ENCODE results near the gene MIEF2. TPM values are rescaled to one million over a fixed set of nuclear protein-coding genes. Genes with fewer than 3 reads are reported as not detected.

MIEF2 gene
- total RNA-seq, 1 donor from 2014 or later: 38.0 TPM

DNA sequence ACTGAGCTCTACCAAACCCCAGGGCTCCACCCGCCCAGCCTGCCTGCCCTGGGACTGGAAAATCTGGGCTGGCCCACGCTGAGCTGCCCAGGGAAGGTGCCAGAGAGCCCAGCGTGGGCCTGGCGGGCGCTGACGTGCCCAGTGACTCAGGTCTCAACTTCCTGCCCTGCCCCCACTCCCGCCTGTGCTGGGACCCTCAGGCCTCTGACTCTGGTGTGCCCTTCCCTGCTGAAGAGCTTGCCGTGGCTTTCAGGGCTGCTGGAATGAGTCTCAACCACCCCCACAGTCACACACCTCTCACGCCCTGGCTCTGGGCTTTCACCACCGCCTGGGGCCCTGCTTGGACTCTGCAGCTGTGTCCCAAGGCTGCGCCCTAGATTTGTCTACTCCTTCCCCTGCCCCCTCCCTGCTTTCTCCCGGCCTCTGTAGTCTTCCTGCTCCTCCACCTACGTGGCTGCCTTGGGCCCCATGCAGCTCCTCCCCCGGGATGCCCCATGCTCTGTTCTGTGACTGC, 24.7 kb upstream of the MIEF2 start:
- peak; percentile 85 for DNase-seq (ENCODE audit: low read depth)

DNA sequence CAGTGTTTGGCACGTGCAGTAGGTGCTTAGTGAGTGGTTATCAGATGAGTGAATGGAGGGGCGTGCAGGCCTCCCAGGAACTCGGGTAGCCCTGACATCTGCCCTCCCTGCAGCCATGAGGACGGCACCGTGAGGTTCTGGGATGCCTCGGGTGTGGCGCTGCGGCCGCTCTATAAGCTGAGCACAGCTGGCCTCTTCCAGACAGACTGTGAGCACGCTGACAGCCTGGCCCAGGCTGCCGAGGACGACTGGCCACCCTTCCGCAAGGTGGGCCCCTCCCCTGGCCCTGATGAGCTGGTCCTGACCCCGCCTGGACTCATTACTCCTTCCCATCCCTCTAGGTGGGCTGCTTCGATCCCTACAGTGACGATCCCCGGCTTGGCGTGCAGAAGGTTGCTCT, 24.0 kb upstream of the MIEF2 start:
- DNase-seq (ENCODE audit: low read depth): no peak

DNA sequence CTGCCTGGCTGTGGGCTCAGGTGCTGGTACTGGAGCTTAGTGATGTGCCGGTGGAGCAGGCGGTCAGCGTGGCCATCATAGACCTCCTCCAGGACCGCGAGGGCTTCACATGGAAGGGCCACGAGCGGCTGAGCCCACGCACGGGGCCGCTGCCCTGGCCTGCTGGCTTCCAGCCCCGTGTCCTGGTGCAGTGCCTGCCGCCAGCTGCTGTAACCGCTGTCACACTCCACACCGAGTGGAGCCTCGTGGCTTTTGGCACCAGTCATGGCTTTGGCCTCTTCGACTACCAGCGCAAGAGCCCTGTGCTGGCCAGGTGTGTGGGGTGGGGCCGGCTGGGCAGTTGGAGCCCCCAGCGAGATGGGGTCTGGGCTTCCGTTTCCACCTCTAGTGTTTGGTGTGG, 23.0 kb upstream of the MIEF2 start:
- DNase-seq (ENCODE audit: low read depth): no peak

DNA sequence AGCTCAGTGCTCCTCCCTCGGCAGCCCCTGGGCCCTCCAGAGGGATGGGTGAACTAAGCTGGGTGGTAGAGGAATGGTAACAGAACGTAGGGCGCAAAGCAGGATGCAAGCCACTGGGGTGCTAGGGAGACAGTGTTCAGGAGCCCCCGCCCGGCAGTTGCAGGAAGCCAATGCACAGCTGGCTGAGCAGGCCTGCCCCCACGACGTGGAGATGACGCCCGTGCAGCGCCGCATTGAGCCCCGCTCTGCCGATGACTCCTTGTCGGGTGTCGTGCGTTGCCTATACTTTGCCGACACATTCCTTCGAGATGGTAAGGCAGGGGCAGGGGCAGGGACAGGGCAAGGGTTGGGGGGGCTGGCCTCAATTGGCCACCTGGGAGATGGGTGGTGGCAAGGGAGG, 22.2 kb upstream of the MIEF2 start:
- no peak for DNase-seq (ENCODE audit: low read depth)

DNA sequence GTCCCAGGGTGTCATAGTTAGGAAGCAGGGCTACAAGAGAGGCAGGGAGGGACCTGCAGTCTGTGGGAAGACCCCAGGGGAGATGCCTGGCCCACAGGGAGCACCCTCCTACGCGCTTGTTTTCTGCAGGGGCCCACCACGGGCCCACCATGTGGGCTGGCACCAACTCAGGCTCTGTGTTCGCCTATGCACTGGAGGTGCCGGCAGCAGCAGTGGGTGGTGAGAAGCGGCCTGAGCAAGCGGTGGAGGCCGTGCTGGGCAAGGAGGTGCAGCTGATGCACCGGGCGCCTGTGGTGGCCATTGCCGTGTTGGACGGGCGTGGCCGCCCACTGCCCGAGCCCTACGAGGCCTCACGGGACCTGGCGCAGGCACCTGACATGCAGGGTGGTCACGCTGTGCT, 20.0 kb upstream of the MIEF2 start:
- no peak for DNase-seq (ENCODE audit: low read depth)

DNA sequence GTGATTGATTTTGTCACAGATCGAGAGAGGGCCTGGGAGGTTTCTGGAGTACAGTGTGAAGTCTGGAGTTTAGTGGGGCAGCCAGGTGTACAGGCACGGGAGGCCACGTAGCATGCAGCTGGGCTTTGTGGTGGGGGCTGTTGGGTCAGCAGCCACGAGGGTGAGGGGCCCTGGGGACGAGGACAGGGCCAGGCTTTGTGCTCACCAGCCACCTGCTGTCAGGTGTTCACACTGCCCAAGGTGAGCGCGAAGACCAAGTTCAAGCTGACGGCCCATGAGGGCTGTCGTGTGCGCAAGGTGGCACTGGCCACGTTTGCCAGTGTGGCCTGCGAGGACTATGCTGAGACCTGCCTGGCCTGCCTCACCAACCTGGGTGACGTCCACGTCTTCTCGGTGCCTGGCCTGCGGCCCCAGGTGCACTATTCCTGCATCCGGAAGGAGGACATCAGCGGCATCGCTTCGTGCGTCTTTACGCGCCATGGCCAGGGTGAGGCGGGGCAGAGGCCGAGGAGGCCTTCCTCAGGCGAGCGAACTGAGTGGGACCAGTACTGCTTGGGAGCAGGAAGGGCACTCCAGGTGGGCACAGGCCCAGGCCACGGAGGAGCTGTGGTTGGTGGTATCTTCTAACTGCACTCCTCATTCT, 19.1 kb upstream of the MIEF2 start:
- no peak for DNase-seq (ENCODE audit: low read depth)

DNA sequence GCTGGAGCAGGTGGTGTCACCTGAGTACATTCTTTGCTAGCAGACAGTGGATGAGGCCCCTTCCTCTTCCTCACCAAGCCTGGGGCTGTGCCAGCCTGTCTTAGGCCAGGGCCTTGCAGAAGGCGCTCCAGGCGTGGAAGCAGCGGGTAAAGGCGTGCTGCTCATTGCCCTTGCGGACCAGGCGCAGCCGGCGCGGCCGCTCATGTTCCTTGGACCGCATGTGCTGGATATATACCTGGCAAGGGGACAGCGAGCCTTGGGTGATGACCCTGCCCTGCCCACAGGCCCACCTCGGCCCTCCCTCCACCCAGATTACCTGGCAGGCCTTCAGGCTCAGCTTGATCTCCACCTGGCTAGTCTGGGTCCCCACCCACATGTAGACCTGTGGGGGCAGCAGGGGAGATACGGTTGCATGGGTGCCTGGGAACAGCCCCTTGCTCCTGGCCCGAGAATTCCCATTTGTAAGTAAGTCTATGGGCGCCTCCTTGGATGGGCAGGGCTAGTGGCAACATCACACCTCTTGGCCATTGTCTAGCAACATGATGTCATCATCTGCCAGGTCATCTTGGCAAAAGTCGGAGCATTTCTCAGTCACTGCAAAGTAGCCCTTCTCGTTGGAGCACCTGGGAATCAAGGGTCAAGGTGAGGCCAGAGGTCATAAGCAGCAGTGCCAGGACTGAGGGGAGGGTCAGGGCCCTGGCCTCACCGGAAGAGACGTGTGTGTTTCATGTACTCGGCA, 15.3 kb upstream of the MIEF2 start:
- no peak for DNase-seq (ENCODE audit: low read depth)

DNA sequence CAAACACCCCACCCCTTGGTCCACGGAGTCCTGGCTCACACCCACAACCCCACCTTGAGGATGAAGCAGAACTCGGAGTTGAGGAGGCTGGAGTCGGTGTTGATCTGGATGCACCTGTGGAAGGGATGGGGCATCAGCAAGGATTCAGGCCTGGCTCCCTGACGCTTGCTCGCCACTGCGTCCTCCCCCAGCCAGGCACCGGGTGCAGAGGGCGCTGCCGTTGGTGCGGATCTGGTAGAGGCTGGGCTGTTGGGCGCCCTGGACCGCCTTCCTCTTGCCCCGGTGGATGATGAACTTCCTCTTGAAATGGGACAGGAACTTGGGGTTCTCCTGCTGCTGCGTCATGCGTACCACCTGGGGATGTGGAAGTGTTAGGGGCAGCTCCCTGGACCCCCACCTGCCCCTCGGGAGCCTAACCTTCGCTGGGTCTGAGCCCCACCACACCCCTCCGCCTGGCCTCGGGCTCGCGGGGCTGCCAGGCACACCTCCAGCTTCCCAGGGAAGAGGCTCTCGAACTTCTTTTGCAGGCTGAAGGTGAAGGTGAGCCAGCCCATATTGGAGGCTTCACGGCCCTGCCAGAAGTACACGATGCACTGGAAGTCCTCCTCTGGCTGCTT, 14.2 kb upstream of the MIEF2 start:
- DNase-seq (ENCODE audit: low read depth): no peak

DNA sequence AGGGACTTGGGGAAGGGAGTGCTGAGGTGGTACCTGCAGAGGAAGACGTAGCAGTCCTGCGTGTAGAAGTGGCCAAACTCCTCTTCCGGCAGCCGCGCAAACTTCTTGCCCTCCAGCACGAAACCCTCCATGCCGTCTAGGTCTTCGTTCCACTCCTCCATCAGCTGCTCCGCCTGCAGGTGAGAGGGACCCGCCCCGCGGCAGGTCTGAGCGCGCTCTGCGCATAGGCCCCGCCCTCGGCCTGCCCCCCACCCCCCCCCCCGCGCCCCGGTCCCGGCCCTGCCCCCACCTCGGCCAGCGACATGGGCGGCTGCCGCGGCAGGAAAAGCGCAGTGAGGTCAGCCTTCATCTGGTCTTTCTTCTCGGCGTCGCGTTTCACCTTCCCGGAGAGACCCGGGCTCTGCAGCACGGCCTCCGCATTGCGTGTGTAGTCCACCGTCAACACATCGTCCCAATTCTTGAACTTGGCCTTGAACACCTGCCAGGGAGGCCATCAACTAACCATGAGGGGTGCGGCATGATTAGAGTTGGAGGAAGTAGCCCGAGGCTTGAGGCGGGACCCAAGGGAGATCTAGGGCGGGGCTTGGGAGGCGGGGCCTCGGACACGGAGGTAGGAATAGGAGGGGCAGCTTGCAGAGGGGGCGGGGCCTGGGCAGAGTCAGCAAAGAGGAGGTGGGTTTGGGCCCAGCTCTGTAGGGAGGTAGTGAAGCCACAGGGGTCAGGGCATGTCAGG, 13.4 kb upstream of the MIEF2 start:
- DNase-seq (ENCODE audit: low read depth): no peak

DNA sequence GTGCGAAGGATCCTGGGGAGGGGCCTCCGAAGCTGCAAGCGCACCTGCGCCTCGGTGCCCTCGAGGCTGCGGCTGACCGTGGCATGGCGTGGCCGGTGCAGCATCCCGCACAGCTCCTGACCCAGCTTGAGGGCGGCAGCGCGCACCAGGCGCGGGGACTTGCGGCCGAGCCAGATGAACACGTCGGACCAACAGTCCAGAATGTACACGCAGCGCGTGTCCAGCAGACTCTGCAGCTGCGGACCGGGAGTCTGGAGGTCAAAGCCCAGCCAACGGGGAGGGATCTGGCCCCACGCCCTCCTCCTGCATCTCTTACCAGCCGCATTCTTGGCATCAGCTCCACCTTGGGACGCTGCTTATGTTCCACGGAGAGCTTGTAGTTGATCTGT, 12.9 kb upstream of the MIEF2 start:
- no peak for DNase-seq (ENCODE audit: low read depth)

DNA sequence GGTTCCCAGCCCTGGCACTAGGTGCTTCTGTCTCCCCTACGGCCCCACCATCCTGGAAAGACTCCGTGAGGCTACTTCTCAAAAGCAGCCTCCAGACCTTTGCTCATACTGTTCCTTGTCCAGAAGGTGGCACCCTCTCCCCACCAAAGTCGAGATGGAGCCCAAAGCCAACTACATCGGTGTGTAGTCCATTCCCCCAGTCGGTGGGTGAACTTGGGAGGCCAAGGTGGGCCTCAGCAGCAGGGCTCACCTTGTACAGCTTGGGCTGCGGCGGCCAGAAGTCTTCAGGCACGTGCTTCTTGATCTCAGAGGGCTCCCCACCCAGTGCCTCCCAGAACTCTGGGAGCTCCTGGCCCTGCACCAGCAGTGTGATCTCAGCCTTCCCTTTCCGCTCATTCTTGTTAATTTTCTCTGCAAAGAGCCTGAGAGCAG, 12.1 kb upstream of the MIEF2 start:
- peak; percentile 61 for DNase-seq (ENCODE audit: low read depth)

DNA sequence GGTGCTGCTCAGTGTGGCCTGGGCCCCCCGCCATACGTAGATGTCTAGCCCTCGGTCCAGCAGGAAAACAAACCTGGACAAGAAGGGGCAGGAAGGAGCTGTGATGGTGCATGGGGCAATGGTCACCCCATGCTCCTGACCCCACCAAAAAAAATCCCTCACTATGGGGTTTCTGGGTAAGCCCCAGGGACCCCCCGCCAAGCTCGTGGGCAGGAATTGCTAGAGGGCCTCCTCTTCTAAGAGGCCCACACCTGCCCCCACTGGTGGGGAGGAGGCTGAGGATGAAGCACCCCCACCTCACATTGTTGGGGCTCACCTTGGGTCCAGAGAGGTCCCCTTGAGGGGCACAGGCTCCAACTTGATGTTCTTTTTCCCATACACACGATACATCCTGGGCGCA, 11.7 kb upstream of the MIEF2 start:
- DNase-seq (ENCODE audit: low read depth): no peak

DNA sequence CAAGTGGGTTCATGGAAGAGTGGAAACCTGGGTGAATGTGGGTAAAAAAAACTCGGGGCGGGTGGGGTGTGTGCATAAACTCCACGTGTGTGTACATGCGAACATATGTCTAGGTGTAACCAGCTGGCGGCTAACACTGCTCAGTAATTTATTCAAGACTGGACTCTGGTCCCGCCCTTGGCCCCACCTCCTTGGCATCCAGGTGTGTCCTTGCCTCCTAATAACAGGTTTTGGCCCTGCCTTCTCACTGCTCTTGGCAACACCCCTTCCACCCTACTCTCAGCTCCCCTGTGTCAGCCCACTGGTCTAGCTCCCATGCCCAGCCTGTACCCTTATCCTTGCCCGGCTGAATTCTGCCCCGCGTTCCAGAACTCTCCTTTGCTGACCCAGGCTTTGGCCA, 10.2 kb upstream of the MIEF2 start:
- no peak for DNase-seq (ENCODE audit: low read depth)

DNA sequence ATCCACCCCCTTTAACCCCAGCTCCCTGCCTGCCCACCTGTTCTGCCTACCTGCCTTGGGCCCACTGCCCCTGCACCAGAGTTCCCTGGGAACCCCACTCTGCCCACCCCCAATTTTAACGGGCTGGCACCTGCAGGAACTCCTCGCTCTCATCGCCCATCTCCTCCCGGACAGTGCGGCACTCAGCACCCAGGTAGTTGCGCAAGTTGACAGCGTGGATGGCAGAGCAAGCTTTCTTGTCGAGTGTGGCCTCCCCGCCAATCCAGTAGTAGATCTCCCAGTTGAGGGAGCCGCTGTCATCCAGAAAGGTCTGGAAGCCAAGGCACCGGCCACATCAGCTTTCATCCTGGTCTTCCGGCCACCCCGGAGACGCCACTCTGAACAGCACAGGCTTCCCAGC, 9.8 kb upstream of the MIEF2 start:
- DNase-seq (ENCODE audit: low read depth): no peak

DNA sequence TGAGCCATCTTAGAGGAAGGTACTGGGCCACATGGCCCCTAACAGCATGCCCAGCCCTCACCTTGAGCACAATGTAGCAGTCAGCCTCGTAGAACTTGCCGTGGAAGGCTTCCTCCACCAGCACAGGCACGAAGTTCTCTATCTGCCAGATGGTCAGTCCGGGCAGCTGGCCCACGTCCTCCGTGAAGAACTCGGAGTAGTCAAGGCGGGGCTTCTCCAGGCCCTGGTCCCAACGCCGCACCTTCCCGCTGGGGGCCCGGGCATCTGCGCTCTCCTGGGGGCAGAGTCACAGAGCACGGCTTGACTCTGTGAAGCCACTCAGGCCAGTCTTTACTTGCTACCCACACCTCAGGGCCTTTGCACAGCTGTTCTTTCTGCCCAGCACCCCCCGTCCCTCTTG, 9.3 kb upstream of the MIEF2 start:
- no peak for DNase-seq (ENCODE audit: low read depth)

DNA sequence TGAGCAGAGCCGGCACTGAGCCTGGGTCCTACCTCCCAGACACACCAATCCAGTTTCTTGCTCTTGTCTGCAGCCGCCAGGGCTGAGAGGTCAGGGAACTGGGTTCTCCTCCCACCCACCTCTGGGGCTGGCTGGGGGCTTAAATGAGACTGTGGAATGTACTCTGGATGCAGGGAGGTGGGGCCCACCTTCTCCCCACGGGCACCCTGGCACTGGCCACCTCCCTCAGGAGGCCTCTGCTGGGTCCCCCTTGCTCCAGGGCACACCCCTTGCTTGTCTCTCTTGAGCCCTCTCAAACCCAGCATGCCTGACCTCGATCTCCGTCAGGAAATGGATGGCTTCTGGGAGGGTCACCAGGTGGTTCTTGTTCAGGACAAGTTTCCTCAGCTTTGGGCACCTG, 8.3 kb upstream of the MIEF2 start:
- DNase-seq (ENCODE audit: low read depth): no peak

DNA sequence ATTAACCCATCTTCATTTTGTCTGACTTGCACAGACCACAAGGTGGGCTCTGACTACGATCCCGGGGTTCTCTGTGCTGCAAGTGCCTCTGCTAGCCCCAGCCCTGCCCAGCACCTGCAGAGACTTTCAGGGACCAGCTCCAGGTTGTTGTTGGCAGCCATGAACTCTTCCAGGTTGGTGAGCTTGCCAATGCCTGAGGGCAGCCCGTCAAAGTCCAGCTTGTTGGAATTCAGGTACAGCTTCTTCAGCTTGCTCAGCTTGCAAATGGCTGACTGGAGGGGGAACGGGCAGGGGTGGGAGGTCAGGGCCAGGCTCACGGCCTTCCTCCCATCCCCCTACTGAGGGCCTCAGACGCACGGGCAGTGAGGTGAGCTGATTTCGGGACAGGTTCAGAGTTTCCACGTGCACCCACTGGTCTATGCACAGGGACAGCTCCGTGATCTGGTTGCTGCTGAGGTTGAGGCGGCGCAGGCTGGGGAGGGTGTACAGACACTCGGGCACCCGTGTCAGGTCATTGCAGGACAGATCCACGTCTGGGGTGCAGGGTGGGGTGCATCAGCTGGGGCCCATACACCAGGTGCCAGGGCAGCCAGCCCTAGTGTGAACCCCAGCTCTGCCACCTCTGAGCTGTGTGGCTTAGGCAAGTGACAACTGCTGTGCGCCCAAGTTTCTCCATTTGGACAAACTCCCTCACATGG, 7.1 kb upstream of the MIEF2 start:
- no peak for DNase-seq (ENCODE audit: low read depth)

DNA sequence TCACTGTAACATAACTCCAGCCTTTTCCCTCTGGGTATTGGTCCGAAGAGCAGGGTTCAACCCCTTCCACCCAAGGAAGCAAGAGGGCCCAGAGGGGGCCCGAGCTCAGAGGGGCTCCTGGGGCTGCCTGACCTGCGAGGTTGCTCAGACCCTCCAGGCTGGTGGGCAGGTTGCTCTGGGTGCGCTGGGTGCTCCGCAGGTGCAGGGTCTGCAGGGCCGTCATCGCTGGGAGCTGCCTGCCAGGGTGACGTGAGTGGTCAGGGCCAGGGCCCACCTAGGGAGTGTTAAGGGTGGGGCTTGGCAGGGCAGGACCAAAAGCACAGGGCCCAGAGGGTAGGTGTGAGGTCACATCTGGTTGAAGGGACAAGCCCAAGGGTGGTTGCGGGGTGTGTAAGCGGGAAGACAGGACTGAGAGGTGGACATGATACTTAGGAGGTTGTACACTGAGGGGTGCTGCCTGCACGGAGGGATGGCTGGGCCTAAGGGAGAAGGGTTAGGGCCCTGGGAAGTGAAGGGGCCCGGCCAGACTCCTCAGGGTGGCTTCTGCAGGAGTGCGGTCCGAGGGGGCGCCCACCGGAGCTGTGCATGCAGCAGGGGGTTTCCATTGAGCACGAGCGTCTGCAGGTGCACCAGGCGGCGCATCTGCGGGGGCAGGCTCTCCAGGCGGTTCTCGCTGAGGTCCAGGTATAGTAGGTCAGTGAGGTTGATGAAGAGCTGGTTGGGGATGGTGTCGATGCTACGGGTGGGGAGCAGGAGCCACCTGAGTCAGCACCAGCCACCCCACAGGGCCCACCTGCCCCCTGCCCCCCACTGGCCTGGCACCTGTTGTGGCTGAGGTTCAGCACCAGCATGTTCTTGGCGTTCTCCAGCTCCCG, 6.3 kb upstream of the MIEF2 start:
- DNase-seq (ENCODE audit: low read depth): peak; percentile 27

DNA sequence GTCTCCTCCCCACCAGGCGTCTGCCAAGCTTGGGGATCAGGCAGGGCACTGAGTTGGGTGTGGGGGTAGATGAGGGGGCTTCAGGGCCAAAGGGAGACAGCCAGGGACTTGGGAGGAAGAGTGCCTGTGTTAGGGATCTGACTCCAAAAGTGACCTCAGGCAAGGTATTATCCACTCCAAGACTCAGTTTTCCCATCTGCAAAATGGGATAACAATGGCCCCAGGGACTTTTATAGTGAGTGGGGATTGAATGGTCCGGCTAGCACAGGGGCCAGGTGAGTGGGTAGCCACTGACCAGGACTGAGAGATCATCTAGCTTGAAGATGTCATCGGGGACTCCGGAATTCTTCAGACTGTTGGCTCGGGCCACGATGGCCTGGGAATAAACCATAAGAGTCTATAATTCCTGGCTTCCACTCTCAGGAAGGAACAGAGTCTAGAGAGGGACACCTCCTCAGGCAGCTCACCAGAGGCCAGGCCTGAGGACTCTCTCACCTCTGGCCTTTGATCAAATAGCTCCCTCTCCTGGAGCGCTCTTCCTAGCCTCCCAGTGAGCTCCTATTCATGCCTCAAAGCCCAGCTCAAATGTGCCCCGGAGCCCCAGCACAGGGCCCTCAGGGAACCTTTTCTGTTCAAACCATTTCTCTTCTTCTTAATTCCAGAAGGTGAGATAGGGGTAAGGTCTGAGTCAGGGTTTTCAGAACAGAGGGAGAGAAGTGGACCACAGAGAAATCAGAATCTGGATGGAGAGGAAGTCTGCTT, 5.4 kb upstream of the MIEF2 start:
- DNase-seq (ENCODE audit: low read depth): no peak

Data from myocyte (in vitro differentiated cells).